Body of pancreas (tissue), 4 donors: ENCODE results near the gene ACTL8.

Experiments used
- CTCF ChIP-seq, 7 experiments: fragments of 450-650 bp in 4 of 7; fragments of 200-600 bp in 3 of 7; sonication (generic) in 3 of 7; IDR thresholded peaks; one replicate each; pipeline ENCODE4 v1.5.1; 2016 to 2019; ENCODE audit warnings: antibody characterized with exemption in 7 of 7
- POLR2A ChIP-seq, 3 donors: fragments of 450-650 bp; IDR thresholded peaks; one replicate each; pipeline ENCODE4 v1.6.1; 2016; ENCODE audit warnings: antibody characterized with exemption in 3 of 3, mild to moderate bottlenecking in 2 of 3

GRCh38 chr1:17742583-17742982 lies 12.6 kb upstream of the ACTL8 start:
- TF ChIP-seq CTCF (IDR thresholded peaks at IDR 0.05) (no peak), POLR2A (IDR thresholded peaks at IDR 0.05) (no peak)
